Ishikawa (cell line): ENCODE data around the gene TUBB4B.
A peak's percentile ranks its signal among the peaks of the same experiment; 100 is the strongest.

Experiments used
- CEBPB ChIP-seq: IDR thresholded peaks from 2 replicates; pipeline ENCODE4 v1.6.1; 2012
- CREB1 ChIP-seq: IDR thresholded peaks from 2 replicates; pipeline ENCODE4 v1.6.1; 2012; ENCODE audit warnings: low read depth
- EGR1 ChIP-seq: IDR thresholded peaks from 2 replicates; pipeline ENCODE4 v1.6.1; 2012
- EP300 ChIP-seq: IDR thresholded peaks from 2 replicates; pipeline ENCODE4 v1.6.1; 2012; ENCODE audit warnings: borderline replicate concordance
- FOXM1 ChIP-seq: IDR thresholded peaks from 2 replicates; pipeline ENCODE4 v1.6.1; 2012; ENCODE audit warnings: low read depth, borderline replicate concordance
- NFIC ChIP-seq: IDR thresholded peaks from 2 replicates; pipeline ENCODE4 v1.6.1; 2012
- RAD21 ChIP-seq: IDR thresholded peaks from 2 replicates; pipeline ENCODE4 v1.6.1; 2012; ENCODE audit warnings: low read depth
- REST ChIP-seq: IDR thresholded peaks from 2 replicates; pipeline ENCODE4 v1.6.1; 2012; ENCODE audit warnings: low read depth, mild to moderate bottlenecking
- TAF1 ChIP-seq: IDR thresholded peaks from 2 replicates; pipeline ENCODE4 v1.6.1; 2012; ENCODE audit warnings: low read depth, mild to moderate bottlenecking
- TCF12 ChIP-seq: IDR thresholded peaks from 2 replicates; pipeline ENCODE4 v1.6.1; 2012; ENCODE audit warnings: low read depth
- TEAD4 ChIP-seq: IDR thresholded peaks from 2 replicates; pipeline ENCODE4 v1.6.1; 2012
- USF1 ChIP-seq: IDR thresholded peaks from 2 replicates; pipeline ENCODE4 v1.6.1; 2012
- YY1 ChIP-seq: IDR thresholded peaks from 2 replicates; pipeline ENCODE4 v1.6.1; 2012; ENCODE audit warnings: low read depth
- ZBTB7A ChIP-seq: IDR thresholded peaks from 2 replicates; pipeline ENCODE4 v1.6.1; 2012; ENCODE audit warnings: low read depth
- TF ChIP-seq, protein P1 (sequence below): IDR thresholded peaks from 2 replicates; pipeline ENCODE4 v1.6.1; 2012

Gene TUBB4B

GRCh38 chr9:137224830-137225694, 16.0 kb upstream of the TUBB4B start, which contains the start of gene CYSRT1:
TSS of gene CYSRT1 (plus strand) at chr9:137225174. CDS start at chr9:137225622, 448 bp downstream.
- TF ChIP-seq YY1 (no peak), CREB1 (no peak), EGR1 (no peak), TAF1 (no peak), REST (no peak), ZBTB7A (no peak), NFIC (no peak), EP300 (no peak), TCF12 (no peak)
- TF ChIP-seq, protein P1, sequence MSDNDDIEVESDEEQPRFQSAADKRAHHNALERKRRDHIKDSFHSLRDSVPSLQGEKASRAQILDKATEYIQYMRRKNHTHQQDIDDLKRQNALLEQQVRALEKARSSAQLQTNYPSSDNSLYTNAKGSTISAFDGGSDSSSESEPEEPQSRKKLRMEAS = no peak

- TF ChIP-seq ZBTB7A = 0 out of 2 replicates have a peak, but pooled peaks have one; percentile 13
- TF ChIP-seq, protein P1 = no peak
- no peak for TF ChIP-seq CREB1
Observed at GRCh38 chr9:137225699-137226331, 15.3 kb upstream of the TUBB4B start.

DNA sequence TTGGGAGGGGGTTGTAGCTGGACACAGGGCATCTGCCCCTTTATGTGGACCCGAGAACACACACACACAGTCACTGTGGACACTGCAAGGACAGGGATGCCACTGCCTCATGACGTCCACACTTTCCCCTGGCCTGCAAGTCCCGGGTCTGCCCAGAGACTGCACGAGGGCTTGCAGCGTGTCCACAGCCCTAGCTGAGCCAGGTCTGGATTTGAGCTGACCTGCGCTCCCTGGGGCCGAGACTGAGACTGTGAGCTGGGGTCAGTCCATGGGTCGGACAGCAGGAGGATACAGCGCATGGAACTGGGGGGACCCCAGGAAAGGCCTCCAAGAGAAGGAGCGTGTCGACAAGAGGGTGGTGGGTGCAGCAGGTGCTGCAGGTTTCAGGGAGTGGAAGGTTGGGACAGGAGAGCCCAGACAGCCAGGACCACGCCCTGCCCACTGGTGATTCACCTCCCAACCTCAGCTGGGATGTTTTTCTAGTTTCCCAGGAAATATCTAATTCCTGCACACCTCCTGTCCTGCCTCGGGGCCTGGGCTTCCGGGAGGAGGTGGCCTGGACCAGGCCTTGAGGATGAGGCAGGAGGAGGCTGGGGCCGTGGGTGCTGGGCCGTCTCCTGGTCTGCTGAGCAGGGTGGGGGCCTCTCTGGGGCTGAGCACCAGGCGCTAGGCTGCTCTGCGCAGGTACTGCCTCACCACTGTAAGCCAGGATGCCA, 14.6 kb upstream of the TUBB4B start:
- no peak for TF ChIP-seq ZBTB7A
- no peak for TF ChIP-seq NFIC
- no peak for TF ChIP-seq TAF1
- TF ChIP-seq, protein P1 = no peak
- TF ChIP-seq EP300 = no peak; the same call in 1 of the 2 replicates
- TF ChIP-seq CREB1 = no peak
- no peak for TF ChIP-seq EGR1
- TF ChIP-seq FOXM1 = no peak
- no peak for TF ChIP-seq REST
- TF ChIP-seq TEAD4 = no peak
- TF ChIP-seq YY1 = no peak
- TF ChIP-seq RAD21 = no peak
- TF ChIP-seq CEBPB = no peak
- no peak for TF ChIP-seq TCF12
- no peak for TF ChIP-seq USF1

DNA sequence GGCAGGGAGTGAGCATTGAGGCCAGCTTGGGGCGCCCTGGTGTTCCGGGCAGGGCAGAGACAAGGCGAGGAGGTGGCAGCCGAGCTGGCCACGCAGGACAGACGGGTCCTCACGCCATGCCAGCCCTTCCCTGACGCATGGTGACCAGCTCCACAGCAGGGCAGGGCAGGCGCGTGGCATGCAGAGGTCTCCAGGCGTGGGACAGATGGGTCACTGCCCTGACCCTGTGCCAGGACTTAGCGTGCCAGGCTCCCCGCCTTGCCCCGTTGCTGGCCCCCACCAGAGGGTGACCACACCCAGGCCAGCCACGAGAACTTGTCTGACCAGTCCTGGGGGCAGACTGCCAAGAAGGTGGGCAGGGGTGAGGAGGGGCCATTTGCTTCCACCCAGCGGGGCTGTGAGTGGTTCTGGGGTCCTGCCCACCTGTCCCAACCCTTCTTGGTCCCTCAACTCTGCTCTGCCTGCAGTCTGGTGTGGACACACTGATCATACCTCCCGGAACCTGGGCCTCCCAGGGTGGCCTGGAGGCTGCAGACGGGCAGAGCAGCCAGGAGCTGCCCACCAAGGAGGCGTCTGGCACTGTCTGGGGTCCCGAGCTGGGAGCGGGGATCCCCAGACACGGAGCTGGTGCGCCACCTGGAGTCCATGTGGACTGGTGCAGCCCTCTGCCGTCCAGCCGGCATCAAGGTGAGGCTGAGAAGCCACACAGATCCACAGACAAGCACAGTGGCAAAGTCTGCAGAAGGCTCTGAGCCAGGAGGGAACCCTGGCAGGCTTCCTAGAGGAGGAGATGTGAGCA, 13.8 kb upstream of the TUBB4B start, which contains the start of gene RNF224:
TSS of gene RNF224 (plus strand) at position 449 of the 799 bp plus-strand sequence. CDS start 834 bp downstream, outside the sequence.
- TF ChIP-seq EGR1 (0 out of 2 replicates have a peak, but pooled peaks have one; percentile 50), RAD21 (peak; percentile 95), ZBTB7A (peak; percentile 96), TAF1 (peak; percentile 40; the same call in 1 of the 2 replicates), USF1 (no peak), TCF12 (peak; percentile 94), REST (no peak), CREB1 (no peak), FOXM1 (peak; percentile 71), EP300 (peak; percentile 89), NFIC (peak; percentile 99), CEBPB (no peak; the same call in 1 of the 2 replicates), YY1 (peak; percentile 56; the same call in 1 of the 2 replicates), TEAD4 (peak; percentile 78)
- TF ChIP-seq, protein P1 = no peak; the same call in none of the 2 replicates
